ENCODE data around the gene PHACTR2.

GRCh38 chr6:143664171-143664570 is 13.6 kb upstream of the PHACTR2 start:
- no peak for TF ChIP-seq POLR2A (IDR thresholded peaks at IDR 0.05)
- TF ChIP-seq, protein P1, sequence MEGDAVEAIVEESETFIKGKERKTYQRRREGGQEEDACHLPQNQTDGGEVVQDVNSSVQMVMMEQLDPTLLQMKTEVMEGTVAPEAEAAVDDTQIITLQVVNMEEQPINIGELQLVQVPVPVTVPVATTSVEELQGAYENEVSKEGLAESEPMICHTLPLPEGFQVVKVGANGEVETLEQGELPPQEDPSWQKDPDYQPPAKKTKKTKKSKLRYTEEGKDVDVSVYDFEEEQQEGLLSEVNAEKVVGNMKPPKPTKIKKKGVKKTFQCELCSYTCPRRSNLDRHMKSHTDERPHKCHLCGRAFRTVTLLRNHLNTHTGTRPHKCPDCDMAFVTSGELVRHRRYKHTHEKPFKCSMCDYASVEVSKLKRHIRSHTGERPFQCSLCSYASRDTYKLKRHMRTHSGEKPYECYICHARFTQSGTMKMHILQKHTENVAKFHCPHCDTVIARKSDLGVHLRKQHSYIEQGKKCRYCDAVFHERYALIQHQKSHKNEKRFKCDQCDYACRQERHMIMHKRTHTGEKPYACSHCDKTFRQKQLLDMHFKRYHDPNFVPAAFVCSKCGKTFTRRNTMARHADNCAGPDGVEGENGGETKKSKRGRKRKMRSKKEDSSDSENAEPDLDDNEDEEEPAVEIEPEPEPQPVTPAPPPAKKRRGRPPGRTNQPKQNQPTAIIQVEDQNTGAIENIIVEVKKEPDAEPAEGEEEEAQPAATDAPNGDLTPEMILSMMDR (IDR thresholded peaks at IDR 0.05), result no peak

Data from ovary (tissue), 3 donors.